Measurements from ENCODE around the gene PEX12. TPM values are rescaled to one million over a fixed set of nuclear protein-coding genes. Genes with fewer than 3 reads are reported as not detected.

PEX12 gene
- total and polyA plus RNA-seq, 2 donors (not counting 3 experiments of a cell fraction or from before 2014, with no cell fraction given) = 3.4 to 4.5 TPM

GRCh38 chr17:35546487-35546886, 31.9 kb downstream of the PEX12 start:
- FAIRE-seq = no peak
- H3K27me3 ChIP-seq (ENCODE audit: control insufficient read depth in 2 of 2, insufficient read depth in 2 of 2, low read length in 2 of 2) = peaks cover 18 to 28% of the 10 kb centered on the region in 2 experiments
- H3K27ac ChIP-seq (ENCODE audit: insufficient read depth, low read depth, low read length) = no peak overlapping the region
- no peak overlapping the region for H3K4me2 ChIP-seq (ENCODE audit: insufficient read depth, low read length)
- no peaks in the 10 kb centered on the region for H3K79me2 ChIP-seq (ENCODE audit: control insufficient read depth, insufficient read depth, low read length)
- H3K4me3 ChIP-seq (replicated peaks in 1 of 3; ENCODE audit: insufficient read depth in 1 of 3, low read depth in 1 of 3, low read length in 3 of 3) = no peak overlapping the region
- ChIA-PET POLR2A (no interaction called here), CTCF (interaction anchor here (1.3 kb wide), 1 partner anchor 29 kb away, joined by 4 read pairs; no protein-coding TSS in a partner anchor)
- no peaks in the 10 kb centered on the region for H4K20me1 ChIP-seq (replicated peaks; ENCODE audit: control insufficient read depth, extremely low read depth, insufficient read depth, low read length)
- TF ChIP-seq POLR2AphosphoS5 (IDR thresholded peaks at IDR 0.05; ENCODE audit: insufficient read depth, low read depth, low read length) (no peak), CTCF (IDR thresholded peaks at IDR 0.05; ENCODE audit: extremely low read depth in 1 of 2, insufficient read depth in 1 of 2, low read depth in 1 of 2, low read length in 2 of 2) (no peak), FOS (IDR thresholded peaks at IDR 0.05; ENCODE audit: borderline replicate concordance, insufficient read depth, low read length) (no peak), GATA2 (IDR thresholded peaks at IDR 0.05; ENCODE audit: insufficient read depth, insufficient read length, low read depth, low read length) (no peak), EZH2 (IDR thresholded peaks at IDR 0.05; ENCODE audit: borderline replicate concordance, low read depth, low read length, severe bottlenecking) (no peak), MYC (IDR thresholded peaks at IDR 0.05; ENCODE audit: low read depth, low read length) (no peak), POLR2A (IDR thresholded peaks at IDR 0.05; ENCODE audit: low read depth, low read length) (no peak), JUN (IDR thresholded peaks at IDR 0.05; ENCODE audit: borderline replicate concordance, insufficient read depth, insufficient read length, low read depth) (no peak), MAX (IDR thresholded peaks at IDR 0.05; ENCODE audit: insufficient read depth, insufficient read length) (no peak)
- DNase-seq (ENCODE audit: low read depth, low spot score) = no peak
- no TSS peak for BruUV-seq (replicated peaks)
- H3K9ac ChIP-seq (replicated peaks; ENCODE audit: extremely low read depth, insufficient read depth, low read length) = no peak overlapping the region
- intact Hi-C loops (cut with micrococcal nuclease) (loop anchor here (10.0 kb wide), 2 partner anchors 562 to 1132 kb away; partner anchors contain the start of gene LIG3), dilution Hi-C loops (cut with MboI; ENCODE audit: extremely low pct_ligation_motif_present, low sequenced_read_pairs) (loop anchor here (25.0 kb wide), 1 partner anchor 234 kb away; no protein-coding TSS in a partner anchor)
- H3K9me1 ChIP-seq (replicated peaks; ENCODE audit: control insufficient read depth, extremely low read depth, insufficient read depth, low read length) = no peaks in the 10 kb centered on the region
- no peak overlapping the region for H2AFZ ChIP-seq (ENCODE audit: low read depth, low read length)
- H3K9me3 ChIP-seq (replicated peaks; ENCODE audit: control insufficient read depth, insufficient read depth, low read length) = no peaks in the 10 kb centered on the region
- H3K4me1 ChIP-seq (ENCODE audit: control insufficient read depth, extremely low read depth, insufficient read depth, low read length) = peaks cover 22% of the 10 kb centered on the region
- no peaks in the 10 kb centered on the region for H3K36me3 ChIP-seq (ENCODE audit: control insufficient read depth in 2 of 2, extremely low read depth in 1 of 2, insufficient read depth in 2 of 2, low read length in 2 of 2)
